Activated naive CD4-positive, alpha-beta T cell treated with anti-CD3 and anti-CD28 coated beads, Interleukin-2, amount 50 U/mL, for 24 hours (primary cell): ENCODE measurements around the gene PLA2G2C.
A peak's percentile ranks its signal among the peaks of the same experiment; 100 is the strongest.
"Not testable (repeated sequence)": the region's sequence is repeated elsewhere in the genome, so short reads cannot be mapped to it uniquely, and the experiment has no call there.

Experiments
- H3K27ac Mint-ChIP-seq: one replicate; pipeline ENCODE4 v1.8.0; 2021; ENCODE audit warnings: mild to moderate bottlenecking, mixed read lengths
- H3K27me3 Mint-ChIP-seq: one replicate; pipeline ENCODE4 v1.8.0; 2021; ENCODE audit warnings: mixed read lengths
- H3K36me3 Mint-ChIP-seq: one replicate; pipeline ENCODE4 v1.8.0; 2021; ENCODE audit warnings: mixed read lengths
- H3K4me1 Mint-ChIP-seq: one replicate; pipeline ENCODE4 v1.8.0; 2021; ENCODE audit warnings: mixed read lengths
- H3K4me3 Mint-ChIP-seq: one replicate; pipeline ENCODE4 v1.8.0; 2021; ENCODE audit warnings: mild to moderate bottlenecking, mixed read lengths
- H3K9me3 Mint-ChIP-seq: one replicate; pipeline ENCODE4 v1.8.0; 2021; ENCODE audit warnings: mixed read lengths

Gene PLA2G2C

GRCh38 chr1:20185834-20186782, at the start of gene PLA2G2C, which contains the start of gene UBXN10:
TSS of gene PLA2G2C (minus strand) at chr1:20186518. CDS start at chr1:20177363, 9,155 bp downstream.
TSS of gene UBXN10 (plus strand) at chr1:20186096. CDS start at chr1:20190562, 4,466 bp downstream.
- Mint-ChIP-seq H3K4me1 (peaks cover 52% of the 10 kb centered on the region), H3K4me3 (peak within 1 kb of the TSS; percentile 88), H3K36me3 (no peaks in the 10 kb centered on the region), H3K27ac (peak within 1 kb of the TSS; percentile 84), H3K9me3 (no peaks in the 10 kb centered on the region), H3K27me3 (no peaks in the 10 kb centered on the region)

- Mint-ChIP-seq H3K27me3 (peaks cover 20% of the 10 kb centered on the region), H3K4me3 (no peak overlapping the region), H3K4me1 (no peaks in the 10 kb centered on the region), H3K36me3 (no peaks in the 10 kb centered on the region), H3K27ac (no peak overlapping the region), H3K9me3 (no peaks in the 10 kb centered on the region)
Measured at GRCh38 chr1:20234788-20235535, 48.6 kb upstream of the PLA2G2C start.

GRCh38 chr1:20233866-20234265, 47.5 kb upstream of the PLA2G2C start:
- Mint-ChIP-seq H3K9me3 (no peaks in the 10 kb centered on the region), H3K27me3 (peaks cover 20% of the 10 kb centered on the region), H3K36me3 (no peaks in the 10 kb centered on the region), H3K4me3 (no peak overlapping the region), H3K4me1 (no peaks in the 10 kb centered on the region), H3K27ac (no peak overlapping the region)

- H3K9me3 Mint-ChIP-seq, result no peaks in the 10 kb centered on the region
- peaks cover 21% of the 10 kb centered on the region for H3K27me3 Mint-ChIP-seq
- H3K4me3 Mint-ChIP-seq, result no peak overlapping the region
- no peak overlapping the region for H3K27ac Mint-ChIP-seq
- no peaks in the 10 kb centered on the region for H3K36me3 Mint-ChIP-seq
- H3K4me1 Mint-ChIP-seq, result no peaks in the 10 kb centered on the region
Measured at GRCh38 chr1:20233394-20233793, 47.1 kb upstream of the PLA2G2C start.

- not testable (repeated sequence) for H3K27ac Mint-ChIP-seq, H3K4me1 Mint-ChIP-seq, H3K36me3 Mint-ChIP-seq, H3K9me3 Mint-ChIP-seq, H3K4me3 Mint-ChIP-seq
- H3K27me3 Mint-ChIP-seq, result peaks cover 23% of the 10 kb centered on the region
Measured at GRCh38 chr1:20232564-20232963, 46.2 kb upstream of the PLA2G2C start.

GRCh38 chr1:20229171-20229570, 42.9 kb upstream of the PLA2G2C start:
- no peaks in the 10 kb centered on the region for H3K4me1 Mint-ChIP-seq
- no peak overlapping the region for H3K27ac Mint-ChIP-seq
- H3K36me3 Mint-ChIP-seq, result no peaks in the 10 kb centered on the region
- H3K4me3 Mint-ChIP-seq, result no peak overlapping the region
- H3K27me3 Mint-ChIP-seq, result peaks cover 22% of the 10 kb centered on the region
- no peaks in the 10 kb centered on the region for H3K9me3 Mint-ChIP-seq

GRCh38 chr1:20228314-20228825, 42.1 kb upstream of the PLA2G2C start:
- H3K4me1 Mint-ChIP-seq, result no peaks in the 10 kb centered on the region
- no peaks in the 10 kb centered on the region for H3K36me3 Mint-ChIP-seq
- no peak overlapping the region for H3K4me3 Mint-ChIP-seq
- peaks cover 19% of the 10 kb centered on the region for H3K27me3 Mint-ChIP-seq
- no peaks in the 10 kb centered on the region for H3K9me3 Mint-ChIP-seq
- no peak overlapping the region for H3K27ac Mint-ChIP-seq

GRCh38 chr1:20227704-20228103, 41.4 kb upstream of the PLA2G2C start:
- H3K9me3 Mint-ChIP-seq, result no peaks in the 10 kb centered on the region
- no peak overlapping the region for H3K27ac Mint-ChIP-seq
- H3K4me1 Mint-ChIP-seq, result no peaks in the 10 kb centered on the region
- peaks cover 19% of the 10 kb centered on the region for H3K27me3 Mint-ChIP-seq
- no peak overlapping the region for H3K4me3 Mint-ChIP-seq
- H3K36me3 Mint-ChIP-seq, result no peaks in the 10 kb centered on the region

GRCh38 chr1:20224546-20224945, 38.2 kb upstream of the PLA2G2C start:
- Mint-ChIP-seq H3K27ac (no peak overlapping the region), H3K36me3 (no peaks in the 10 kb centered on the region), H3K9me3 (no peaks in the 10 kb centered on the region), H3K27me3 (peaks cover 20% of the 10 kb centered on the region), H3K4me1 (no peaks in the 10 kb centered on the region), H3K4me3 (no peak overlapping the region)

- H3K27ac Mint-ChIP-seq, result no peak overlapping the region
- H3K36me3 Mint-ChIP-seq, result no peaks in the 10 kb centered on the region
- no peaks in the 10 kb centered on the region for H3K4me1 Mint-ChIP-seq
- H3K9me3 Mint-ChIP-seq, result no peaks in the 10 kb centered on the region
- peaks cover 20% of the 10 kb centered on the region for H3K27me3 Mint-ChIP-seq
- H3K4me3 Mint-ChIP-seq, result no peak overlapping the region
Measured at GRCh38 chr1:20223551-20224419, 37.5 kb upstream of the PLA2G2C start.

GRCh38 chr1:20223106-20223505, 36.8 kb upstream of the PLA2G2C start:
- Mint-ChIP-seq H3K27ac (no peak overlapping the region), H3K4me1 (no peaks in the 10 kb centered on the region), H3K36me3 (no peaks in the 10 kb centered on the region), H3K9me3 (no peaks in the 10 kb centered on the region), H3K4me3 (no peak overlapping the region), H3K27me3 (peaks cover 18% of the 10 kb centered on the region)

GRCh38 chr1:20220036-20220435, 33.7 kb upstream of the PLA2G2C start:
- Mint-ChIP-seq H3K4me3 (no peak overlapping the region), H3K36me3 (no peaks in the 10 kb centered on the region), H3K9me3 (no peaks in the 10 kb centered on the region), H3K27ac (no peak overlapping the region), H3K4me1 (no peaks in the 10 kb centered on the region), H3K27me3 (peaks cover 18% of the 10 kb centered on the region)

GRCh38 chr1:20219053-20219452, 32.7 kb upstream of the PLA2G2C start:
- not testable (repeated sequence) for H3K27ac Mint-ChIP-seq, H3K36me3 Mint-ChIP-seq, H3K4me1 Mint-ChIP-seq, H3K4me3 Mint-ChIP-seq, H3K9me3 Mint-ChIP-seq
- peaks cover 19% of the 10 kb centered on the region for H3K27me3 Mint-ChIP-seq

- no peaks in the 10 kb centered on the region for H3K36me3 Mint-ChIP-seq
- no peak overlapping the region for H3K27ac Mint-ChIP-seq
- peaks cover 16% of the 10 kb centered on the region for H3K27me3 Mint-ChIP-seq
- H3K9me3 Mint-ChIP-seq, result no peaks in the 10 kb centered on the region
- H3K4me3 Mint-ChIP-seq, result no peak overlapping the region
- peaks cover 8% of the 10 kb centered on the region for H3K4me1 Mint-ChIP-seq
Measured at GRCh38 chr1:20216574-20216973, 30.3 kb upstream of the PLA2G2C start.

- Mint-ChIP-seq H3K27ac (no peak overlapping the region), H3K27me3 (peaks cover 18% of the 10 kb centered on the region), H3K9me3 (no peaks in the 10 kb centered on the region), H3K36me3 (no peaks in the 10 kb centered on the region), H3K4me1 (peaks cover 8% of the 10 kb centered on the region), H3K4me3 (no peak overlapping the region)
Measured at GRCh38 chr1:20215716-20216115, 29.4 kb upstream of the PLA2G2C start.
